ENCODE data around the gene ZNF280D. TPM values are rescaled to one million over a fixed set of nuclear protein-coding genes. Genes with fewer than 3 reads are reported as not detected.

The ZNF280D gene
- total and polyA plus RNA-seq, 2 donors (not counting 1 experiment from before 2014, with no cell fraction given): 11.9 to 37.7 TPM

- no peaks in the 10 kb centered on the region for H3K27me3 ChIP-seq (ENCODE audit: control insufficient read depth, insufficient read depth, low read length)
- peak overlapping the region; percentile 86 for H3K27ac ChIP-seq (ENCODE audit: insufficient read depth, low read length)
- H3K9ac ChIP-seq (ENCODE audit: insufficient read depth, low read length): peak overlapping the region; percentile 88
- H2AFZ ChIP-seq (ENCODE audit: low read length): peak overlapping the region; percentile 65
- H3K4me2 ChIP-seq (ENCODE audit: extremely low read depth, insufficient read depth, low read length): peak overlapping the region; percentile 99
- H3K36me3 ChIP-seq (ENCODE audit: control insufficient read depth, insufficient read depth, low read length): no peaks in the 10 kb centered on the region
- TF ChIP-seq EZH2 (IDR thresholded peaks at IDR 0.05; ENCODE audit: low read length, missing control alignments): no peak
- TF ChIP-seq, protein P1, sequence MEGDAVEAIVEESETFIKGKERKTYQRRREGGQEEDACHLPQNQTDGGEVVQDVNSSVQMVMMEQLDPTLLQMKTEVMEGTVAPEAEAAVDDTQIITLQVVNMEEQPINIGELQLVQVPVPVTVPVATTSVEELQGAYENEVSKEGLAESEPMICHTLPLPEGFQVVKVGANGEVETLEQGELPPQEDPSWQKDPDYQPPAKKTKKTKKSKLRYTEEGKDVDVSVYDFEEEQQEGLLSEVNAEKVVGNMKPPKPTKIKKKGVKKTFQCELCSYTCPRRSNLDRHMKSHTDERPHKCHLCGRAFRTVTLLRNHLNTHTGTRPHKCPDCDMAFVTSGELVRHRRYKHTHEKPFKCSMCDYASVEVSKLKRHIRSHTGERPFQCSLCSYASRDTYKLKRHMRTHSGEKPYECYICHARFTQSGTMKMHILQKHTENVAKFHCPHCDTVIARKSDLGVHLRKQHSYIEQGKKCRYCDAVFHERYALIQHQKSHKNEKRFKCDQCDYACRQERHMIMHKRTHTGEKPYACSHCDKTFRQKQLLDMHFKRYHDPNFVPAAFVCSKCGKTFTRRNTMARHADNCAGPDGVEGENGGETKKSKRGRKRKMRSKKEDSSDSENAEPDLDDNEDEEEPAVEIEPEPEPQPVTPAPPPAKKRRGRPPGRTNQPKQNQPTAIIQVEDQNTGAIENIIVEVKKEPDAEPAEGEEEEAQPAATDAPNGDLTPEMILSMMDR (conservative IDR thresholded peaks at IDR 0.05 in 1 of 2, IDR thresholded peaks at IDR 0.05 in 1 of 2; ENCODE audit: low read depth in 1 of 2, low read length in 2 of 2): no peak
- no peaks in the 10 kb centered on the region for H3K9me3 ChIP-seq (ENCODE audit: control insufficient read depth, insufficient read depth, low read depth, low read length)
- peaks cover 48% of the 10 kb centered on the region for H3K79me2 ChIP-seq (ENCODE audit: control insufficient read depth, insufficient read depth, low read length)
- no peaks in the 10 kb centered on the region for H4K20me1 ChIP-seq (ENCODE audit: control insufficient read depth, extremely low read depth, insufficient read depth, low read length)
- no peak for DNase-seq (ENCODE audit: low read depth in 2 of 2)
- peaks cover 4% of the 10 kb centered on the region for H3K4me1 ChIP-seq (ENCODE audit: control insufficient read depth, extremely low read depth, insufficient read depth, low read length)
- H3K4me3 ChIP-seq (replicated peaks in 1 of 4; ENCODE audit: control extremely low read depth in 1 of 4, insufficient read depth in 1 of 4, low read depth in 3 of 4, low read length in 4 of 4): peak overlapping the region; percentile 70 to 84 (median 76)
Measured at GRCh38 chr15:56732886-56733135, 498 bp downstream of the ZNF280D start.

DNA sequence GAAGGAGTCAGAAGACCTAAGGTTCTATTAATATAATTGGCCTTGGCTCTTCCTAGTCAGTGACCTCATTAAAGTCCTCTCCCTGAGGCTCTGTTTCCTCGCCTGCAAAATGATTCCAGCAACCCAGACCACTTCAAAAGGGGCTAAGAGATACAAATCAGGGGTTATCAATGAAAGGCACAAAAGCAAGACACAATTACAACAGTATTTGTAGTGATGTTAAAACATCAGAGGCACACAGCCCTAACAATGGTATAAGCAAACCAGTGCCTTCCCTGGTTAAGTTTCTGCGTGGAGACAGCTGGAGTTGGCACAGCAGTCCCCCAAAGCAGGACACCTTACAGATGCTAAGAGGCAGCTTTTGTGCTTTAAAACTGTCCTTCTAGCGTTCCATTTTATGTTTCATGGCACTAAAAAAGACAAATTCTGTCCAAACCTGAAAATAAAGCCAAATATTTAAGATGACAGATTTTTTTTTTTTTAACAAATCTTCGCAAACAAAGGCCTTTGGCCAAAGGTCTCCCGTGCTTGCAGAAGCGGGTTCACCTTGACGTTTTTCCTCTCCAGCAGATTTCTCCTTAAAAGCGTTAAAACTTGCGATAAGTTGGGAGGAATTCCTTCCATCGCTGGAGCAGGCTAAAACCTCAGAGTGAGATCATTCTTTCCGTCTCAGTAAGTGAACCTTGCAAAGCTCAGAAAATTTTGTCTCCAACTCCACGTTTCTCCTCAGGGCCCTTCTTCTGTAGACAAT is 999 bp downstream of the ZNF280D start:
- Histone ChIP-seq H2AFZ (ENCODE audit: low read length) (peak overlapping the region; percentile 65), H4K20me1 (ENCODE audit: control insufficient read depth, extremely low read depth, insufficient read depth, low read length) (no peaks in the 10 kb centered on the region), H3K79me2 (ENCODE audit: control insufficient read depth, insufficient read depth, low read length) (peaks cover 52% of the 10 kb centered on the region), H3K4me2 (ENCODE audit: extremely low read depth, insufficient read depth, low read length) (peak overlapping the region; percentile 99), H3K4me3 (replicated peaks in 1 of 4; ENCODE audit: control extremely low read depth in 1 of 4, insufficient read depth in 1 of 4, low read depth in 3 of 4, low read length in 4 of 4) (peak overlapping the region; percentile 70 to 84 (median 76)), H3K27ac (ENCODE audit: insufficient read depth, low read length) (peak overlapping the region; percentile 86), H3K9me3 (ENCODE audit: control insufficient read depth, insufficient read depth, low read depth, low read length) (no peaks in the 10 kb centered on the region), H3K36me3 (ENCODE audit: control insufficient read depth, insufficient read depth, low read length) (no peaks in the 10 kb centered on the region), H3K9ac (ENCODE audit: insufficient read depth, low read length) (peak overlapping the region; percentile 88), H3K27me3 (ENCODE audit: control insufficient read depth, insufficient read depth, low read length) (no peaks in the 10 kb centered on the region), H3K4me1 (ENCODE audit: control insufficient read depth, extremely low read depth, insufficient read depth, low read length) (peaks cover 4% of the 10 kb centered on the region)
- peak; percentile 29 to 87 for DNase-seq (ENCODE audit: low read depth in 2 of 2)
- TF ChIP-seq, protein P1 (conservative IDR thresholded peaks at IDR 0.05 in 1 of 2, IDR thresholded peaks at IDR 0.05 in 1 of 2; ENCODE audit: low read depth in 1 of 2, low read length in 2 of 2): no peak
- no peak for TF ChIP-seq EZH2 (IDR thresholded peaks at IDR 0.05; ENCODE audit: low read length, missing control alignments)

- DNase-seq (ENCODE audit: low read depth in 2 of 2): no peak
Measured at GRCh38 chr15:56731548-56731947, 1.8 kb downstream of the ZNF280D start.

More at GRCh38 chr15:56731548-56731947, 1.8 kb downstream of the ZNF280D start:
- Histone ChIP-seq H3K27me3 (ENCODE audit: control insufficient read depth, insufficient read depth, low read length) (no peaks in the 10 kb centered on the region), H3K27ac (ENCODE audit: insufficient read depth, low read length) (peak overlapping the region; percentile 86), H3K4me1 (ENCODE audit: control insufficient read depth, extremely low read depth, insufficient read depth, low read length) (peaks cover 4% of the 10 kb centered on the region), H3K4me2 (ENCODE audit: extremely low read depth, insufficient read depth, low read length) (peak overlapping the region; percentile 99), H3K4me3 (replicated peaks in 1 of 4; ENCODE audit: control extremely low read depth in 1 of 4, insufficient read depth in 1 of 4, low read depth in 3 of 4, low read length in 4 of 4) (peak overlapping the region; percentile 17 to 78 (median 72)), H4K20me1 (ENCODE audit: control insufficient read depth, extremely low read depth, insufficient read depth, low read length) (no peaks in the 10 kb centered on the region), H3K9ac (ENCODE audit: insufficient read depth, low read length) (no peak overlapping the region), H2AFZ (ENCODE audit: low read length) (no peak overlapping the region), H3K9me3 (ENCODE audit: control insufficient read depth, insufficient read depth, low read depth, low read length) (no peaks in the 10 kb centered on the region), H3K36me3 (ENCODE audit: control insufficient read depth, insufficient read depth, low read length) (no peaks in the 10 kb centered on the region), H3K79me2 (ENCODE audit: control insufficient read depth, insufficient read depth, low read length) (peaks cover 58% of the 10 kb centered on the region)
- TF ChIP-seq, protein P1 (conservative IDR thresholded peaks at IDR 0.05 in 1 of 2, IDR thresholded peaks at IDR 0.05 in 1 of 2; ENCODE audit: low read depth in 1 of 2, low read length in 2 of 2): no peak
- TF ChIP-seq EZH2 (IDR thresholded peaks at IDR 0.05; ENCODE audit: low read length, missing control alignments): no peak
